MG63 (cell line): ENCODE results near the gene TAF4. TPM values are rescaled to one million over a fixed set of nuclear protein-coding genes. Genes with fewer than 3 reads are reported as not detected.

Source experiments
- DNase-seq: peaks from one replicate; pipeline ENCODE4 v3.0.0-alpha.2; 2020
- H3K27me3 ChIP-seq: fragments of 250-450 bp; sonication (Bioruptor Pico); 2 replicates; pipeline ENCODE4 v1.5.1; 2020; ENCODE audit warnings: mild to moderate bottlenecking, moderate library complexity
- H3K36me3 ChIP-seq: fragments of 250-450 bp; sonication (Bioruptor Pico); 2 replicates; pipeline ENCODE4 v1.5.1; 2020; ENCODE audit warnings: mild to moderate bottlenecking, moderate library complexity
- H3K4me3 ChIP-seq: fragments of 250-450 bp; sonication (Bioruptor Pico); 2 replicates; pipeline ENCODE4 v1.5.1; 2020; ENCODE audit warnings: mild to moderate bottlenecking, moderate library complexity
- H3K9me3 ChIP-seq: fragments of 250-450 bp; sonication (Bioruptor Pico); 2 replicates; pipeline ENCODE4 v1.5.1; 2020; ENCODE audit warnings: mild to moderate bottlenecking, moderate library complexity
- total RNA-seq: library from RNA; depleted of rRNA; stranded (reverse); fragments of >200 nt; shearing (Covaris generic); gene quantifications from 2 replicates; pipeline ENCODE4 v1.2.3, GENCODE V29; 2014; ENCODE audit warnings: low replicate concordance

The TAF4 gene
- total RNA-seq, 1 experiment from 2014 or later = 3.6 TPM

GRCh38 chr20:62008643-62009183 is 57.0 kb downstream of the TAF4 start:
- Histone ChIP-seq H3K9me3 (no peaks in the 10 kb centered on the region), H3K27me3 (no peaks in the 10 kb centered on the region), H3K4me3 (no peak overlapping the region), H3K36me3 (peaks cover 62% of the 10 kb centered on the region)
- no peak for DNase-seq

- DNase-seq = no peak
- Histone ChIP-seq H3K27me3 (no peaks in the 10 kb centered on the region), H3K4me3 (no peak overlapping the region), H3K36me3 (peaks cover 77% of the 10 kb centered on the region), H3K9me3 (no peaks in the 10 kb centered on the region)
These were observed 58.5 kb downstream of the TAF4 start for GRCh38 chr20:62007127-62007647.

GRCh38 chr20:62006482-62006881 is 59.2 kb downstream of the TAF4 start:
- DNase-seq = no peak
- no peaks in the 10 kb centered on the region for H3K27me3 ChIP-seq

GRCh38 chr20:62004614-62005013 is 61.1 kb downstream of the TAF4 start:
- H3K4me3 ChIP-seq = no peak overlapping the region
- peaks cover 75% of the 10 kb centered on the region for H3K36me3 ChIP-seq
- DNase-seq = no peak
- no peaks in the 10 kb centered on the region for H3K9me3 ChIP-seq
- no peaks in the 10 kb centered on the region for H3K27me3 ChIP-seq

More at GRCh38 chr20:62006482-62006881, 59.2 kb downstream of the TAF4 start:
- H3K4me3 ChIP-seq = no peak overlapping the region
- H3K36me3 ChIP-seq = peaks cover 74% of the 10 kb centered on the region
- no peaks in the 10 kb centered on the region for H3K9me3 ChIP-seq

GRCh38 chr20:62003567-62004405 is 61.9 kb downstream of the TAF4 start:
- no peak for DNase-seq
- Histone ChIP-seq H3K4me3 (no peak overlapping the region), H3K9me3 (no peaks in the 10 kb centered on the region), H3K36me3 (peaks cover 76% of the 10 kb centered on the region), H3K27me3 (no peaks in the 10 kb centered on the region)

GRCh38 chr20:62002882-62003480 is 62.7 kb downstream of the TAF4 start:
- no peak for DNase-seq
- Histone ChIP-seq H3K4me3 (no peak overlapping the region), H3K9me3 (no peaks in the 10 kb centered on the region), H3K27me3 (no peaks in the 10 kb centered on the region), H3K36me3 (peaks cover 78% of the 10 kb centered on the region)

- no peak for DNase-seq
- H3K27me3 ChIP-seq = no peaks in the 10 kb centered on the region
- H3K36me3 ChIP-seq = peaks cover 77% of the 10 kb centered on the region
- H3K4me3 ChIP-seq = no peak overlapping the region
- no peaks in the 10 kb centered on the region for H3K9me3 ChIP-seq
These were observed 64.4 kb downstream of the TAF4 start for GRCh38 chr20:62001178-62001715.

GRCh38 chr20:61998343-61999121 is 67.1 kb downstream of the TAF4 start:
- peaks cover 79% of the 10 kb centered on the region for H3K36me3 ChIP-seq

GRCh38 chr20:61997891-61998290 is 67.8 kb downstream of the TAF4 start:
- Histone ChIP-seq H3K9me3 (no peaks in the 10 kb centered on the region; the same call in 1 of the 2 replicates), H3K27me3 (no peaks in the 10 kb centered on the region), H3K36me3 (peaks cover 79% of the 10 kb centered on the region), H3K4me3 (no peak overlapping the region)
- DNase-seq = no peak

More at GRCh38 chr20:61998343-61999121, 67.1 kb downstream of the TAF4 start:
- no peaks in the 10 kb centered on the region; the same call in 1 of the 2 replicates for H3K9me3 ChIP-seq
- no peak overlapping the region for H3K4me3 ChIP-seq
- DNase-seq = no peak
- no peaks in the 10 kb centered on the region for H3K27me3 ChIP-seq

GRCh38 chr20:61997372-61997771 is 68.3 kb downstream of the TAF4 start:
- peaks cover 79% of the 10 kb centered on the region for H3K36me3 ChIP-seq
- H3K4me3 ChIP-seq = no peak overlapping the region
- no peak for DNase-seq
- no peaks in the 10 kb centered on the region; the same call in 1 of the 2 replicates for H3K9me3 ChIP-seq
- H3K27me3 ChIP-seq = no peaks in the 10 kb centered on the region

- Histone ChIP-seq H3K36me3 (peaks cover 74% of the 10 kb centered on the region), H3K9me3 (peaks cover 2% of the 10 kb centered on the region; the same call in 1 of the 2 replicates), H3K4me3 (no peak overlapping the region), H3K27me3 (no peaks in the 10 kb centered on the region)
- DNase-seq = no peak
These were observed 71.1 kb downstream of the TAF4 start for GRCh38 chr20:61994546-61994945.

- Histone ChIP-seq H3K4me3 (no peak overlapping the region), H3K27me3 (no peaks in the 10 kb centered on the region), H3K36me3 (peaks cover 62% of the 10 kb centered on the region), H3K9me3 (peaks cover 2% of the 10 kb centered on the region; the same call in 1 of the 2 replicates)
- no peak for DNase-seq
These were observed 72.6 kb downstream of the TAF4 start for GRCh38 chr20:61993058-61993457.

GRCh38 chr20:61991476-61991875 is 74.2 kb downstream of the TAF4 start:
- Histone ChIP-seq H3K9me3 (peaks cover 2% of the 10 kb centered on the region; the same call in 1 of the 2 replicates), H3K27me3 (no peaks in the 10 kb centered on the region), H3K4me3 (no peak overlapping the region), H3K36me3 (peaks cover 58% of the 10 kb centered on the region)
- no peak for DNase-seq

- Histone ChIP-seq H3K9me3 (peaks cover 2% of the 10 kb centered on the region; the same call in 1 of the 2 replicates), H3K36me3 (peaks cover 51% of the 10 kb centered on the region), H3K4me3 (no peak overlapping the region), H3K27me3 (no peaks in the 10 kb centered on the region)
- DNase-seq = no peak
These were observed 75.2 kb downstream of the TAF4 start for GRCh38 chr20:61990484-61990883.

- DNase-seq = no peak
- H3K4me3 ChIP-seq = no peak overlapping the region
- peaks cover 50% of the 10 kb centered on the region for H3K36me3 ChIP-seq
- H3K27me3 ChIP-seq = no peaks in the 10 kb centered on the region
- peaks cover 2% of the 10 kb centered on the region; the same call in 1 of the 2 replicates for H3K9me3 ChIP-seq
These were observed 75.9 kb downstream of the TAF4 start for GRCh38 chr20:61989741-61990140.

GRCh38 chr20:61988665-61989064 is 77.0 kb downstream of the TAF4 start:
- peaks cover 39% of the 10 kb centered on the region for H3K36me3 ChIP-seq

More at GRCh38 chr20:61988665-61989064, 77.0 kb downstream of the TAF4 start:
- H3K27me3 ChIP-seq = no peaks in the 10 kb centered on the region
- H3K4me3 ChIP-seq = no peak overlapping the region
- H3K9me3 ChIP-seq = 0 out of 2 replicates have a peak, but pooled peaks cover 2% of the 10 kb centered on the region
- no peak for DNase-seq
